Activated T-cell treated with anti-CD3 and anti-CD28 coated beads, Interleukin-2, amount 50 U/mL, for 72 hours (primary cell): ENCODE data around the gene NXPE1. TPM values are rescaled to one million over a fixed set of nuclear protein-coding genes. Genes with fewer than 3 reads are reported as not detected.

Experiments
- ATAC-seq, 2 donors: fragments of 150-1000 bp; cut with Tn5 transposase; replicated peaks in 1 of 2; 2 replicates each; pipeline ENCODE4 v1.10.0; 2021; ENCODE audit warnings: moderate library complexity in 2 of 2, mild to moderate bottlenecking in 1 of 2
- DNase-seq, 2 donors: peaks; one replicate each; pipeline ENCODE4 v3.0.0; 2021 to 2022; ENCODE audit warnings: mixed read lengths in 1 of 2
- H3K27ac Mint-ChIP-seq: one replicate; pipeline ENCODE4 v1.8.0; 2022; ENCODE audit warnings: mild to moderate bottlenecking, moderate library complexity, mixed read lengths
- H3K27me3 Mint-ChIP-seq: one replicate; pipeline ENCODE4 v1.8.0; 2022; ENCODE audit warnings: low read depth, mixed read lengths
- H3K36me3 Mint-ChIP-seq, 2 donors: one replicate each; pipeline ENCODE4 v1.8.0; 2022; ENCODE audit warnings: mixed read lengths in 2 of 2, mild to moderate bottlenecking in 1 of 2; ENCODE audit not compliant: insufficient read depth in 2 of 2
- H3K4me1 Mint-ChIP-seq: one replicate; pipeline ENCODE4 v1.8.0; 2022; ENCODE audit warnings: low read depth, mixed read lengths
- H3K4me3 Mint-ChIP-seq, 2 donors: one replicate each; pipeline ENCODE4 v1.8.0; 2022; ENCODE audit warnings: mild to moderate bottlenecking in 2 of 2, mixed read lengths in 2 of 2, moderate library complexity in 2 of 2
- H3K9me3 Mint-ChIP-seq, 2 donors: one replicate each; pipeline ENCODE4 v1.8.0; 2022; ENCODE audit warnings: mixed read lengths in 2 of 2
- total RNA-seq, 2 donors: library from RNA; stranded (reverse); gene quantifications; one replicate each; pipeline ENCODE4 v1.2.3, GENCODE V29; 2022

The NXPE1 gene
- total RNA-seq, 2 donors from 2014 or later: not detected

GRCh38 chr11:114524122-114524521, 35.6 kb downstream of the NXPE1 start:
- H3K4me3 Mint-ChIP-seq: no peak overlapping the region

GRCh38 chr11:114522818-114523217, 36.9 kb downstream of the NXPE1 start:
- DNase-seq: no peak
- Mint-ChIP-seq H3K4me3 (no peak overlapping the region), H3K9me3 (peaks cover 5 to 8% of the 10 kb centered on the region in 2 donors), H3K27me3 (no peaks in the 10 kb centered on the region), H3K4me1 (no peaks in the 10 kb centered on the region), H3K27ac (no peak overlapping the region), H3K36me3 (peaks cover 0 to 2% of the 10 kb centered on the region in 2 donors)
- ATAC-seq: no peak

More at GRCh38 chr11:114524122-114524521, 35.6 kb downstream of the NXPE1 start:
- H3K36me3 Mint-ChIP-seq: peaks cover 0 to 2% of the 10 kb centered on the region in 2 donors
- H3K9me3 Mint-ChIP-seq: peaks cover 5 to 8% of the 10 kb centered on the region in 2 donors
- H3K27me3 Mint-ChIP-seq: no peaks in the 10 kb centered on the region
- no peaks in the 10 kb centered on the region for H3K4me1 Mint-ChIP-seq
- ATAC-seq: no peak
- no peak for DNase-seq
- H3K27ac Mint-ChIP-seq: no peak overlapping the region

DNA sequence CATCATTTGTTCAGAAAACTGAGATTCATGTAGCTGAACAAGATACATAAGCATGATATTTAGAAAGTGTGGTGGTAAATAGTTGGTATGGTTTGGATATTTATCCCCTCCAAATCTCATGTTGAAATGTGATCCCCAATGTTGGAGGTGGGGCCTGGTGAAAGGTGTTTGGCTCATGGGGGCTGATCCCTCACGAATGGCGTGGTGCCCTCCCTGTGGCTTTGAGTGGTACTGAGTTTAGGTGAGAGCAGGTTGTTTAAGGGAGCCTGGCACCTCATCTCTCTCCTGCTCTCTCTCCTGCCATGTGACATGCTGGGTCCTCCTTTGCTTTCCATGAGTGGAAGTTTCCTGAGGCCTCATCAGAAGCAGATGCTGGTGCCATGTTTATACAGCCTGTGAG, 48.1 kb downstream of the NXPE1 start:
- H3K9me3 Mint-ChIP-seq: peaks cover 0 to 7% of the 10 kb centered on the region in 2 donors
- H3K27ac Mint-ChIP-seq: no peak overlapping the region
- no peak overlapping the region for H3K4me3 Mint-ChIP-seq
- DNase-seq (no peak), ATAC-seq (no peak)
- H3K36me3 Mint-ChIP-seq: no peaks in the 10 kb centered on the region
- no peaks in the 10 kb centered on the region for H3K27me3 Mint-ChIP-seq
- H3K4me1 Mint-ChIP-seq: no peaks in the 10 kb centered on the region

GRCh38 chr11:114511079-114511478, 48.6 kb downstream of the NXPE1 start:
- peaks cover 5% of the 10 kb centered on the region for H3K27me3 Mint-ChIP-seq

DNA sequence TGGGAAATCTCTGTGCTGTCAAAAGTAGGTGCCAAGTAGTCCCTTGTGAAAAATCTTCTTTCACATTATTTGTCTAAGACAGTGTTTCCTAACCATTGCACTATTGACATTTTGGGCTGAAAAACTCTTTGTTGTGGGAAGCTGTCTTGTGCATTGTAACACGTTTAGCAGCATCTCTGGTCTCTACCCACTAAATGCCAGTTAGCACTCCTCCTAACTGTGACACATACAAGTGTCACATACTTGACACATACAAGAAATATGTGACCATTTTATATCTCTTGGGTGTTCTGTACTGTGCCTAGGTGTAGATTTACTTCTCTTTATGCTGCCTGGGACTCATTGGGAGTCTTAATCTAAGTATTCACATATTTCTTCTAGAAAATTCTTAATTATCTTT, 57.8 kb downstream of the NXPE1 start:
- DNase-seq (no peak), ATAC-seq (no peak)
- H3K36me3 Mint-ChIP-seq: peaks cover 0 to 3% of the 10 kb centered on the region in 2 donors
- no peaks in the 10 kb centered on the region for H3K4me1 Mint-ChIP-seq
- no peak overlapping the region for H3K27ac Mint-ChIP-seq
- no peak overlapping the region for H3K4me3 Mint-ChIP-seq
- peaks cover 2 to 6% of the 10 kb centered on the region in 2 donors for H3K9me3 Mint-ChIP-seq
- peaks cover 19% of the 10 kb centered on the region for H3K27me3 Mint-ChIP-seq

More at GRCh38 chr11:114511079-114511478, 48.6 kb downstream of the NXPE1 start:
- Mint-ChIP-seq H3K4me3 (no peak overlapping the region), H3K4me1 (no peaks in the 10 kb centered on the region), H3K9me3 (peaks cover 2 to 8% of the 10 kb centered on the region in 2 donors), H3K27ac (no peak overlapping the region), H3K36me3 (no peaks in the 10 kb centered on the region)
- DNase-seq: no peak
- ATAC-seq: no peak

DNA sequence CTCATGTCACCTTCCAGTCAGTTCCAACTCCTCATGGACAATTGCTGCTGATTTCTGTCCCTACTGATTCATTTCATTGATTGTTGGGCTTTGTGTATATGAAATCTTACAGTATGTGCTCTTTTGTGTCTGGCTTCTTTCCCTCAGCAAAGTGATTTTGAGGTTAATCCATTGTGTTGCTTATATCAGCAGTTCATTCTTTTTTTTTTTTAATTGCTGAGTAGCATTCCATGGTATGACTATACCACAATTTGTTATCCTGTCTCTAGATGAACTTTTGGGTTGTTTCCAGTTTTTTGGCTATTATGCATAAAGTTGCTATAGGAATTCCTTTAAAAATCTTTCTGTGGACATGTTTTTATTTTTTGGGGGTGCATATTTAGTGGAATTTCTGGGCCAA, 59.9 kb downstream of the NXPE1 start:
- Mint-ChIP-seq H3K4me1 (no peaks in the 10 kb centered on the region), H3K27me3 (peaks cover 2% of the 10 kb centered on the region), H3K27ac (no peak overlapping the region), H3K9me3 (no peaks in the 10 kb centered on the region), H3K36me3 (no peaks in the 10 kb centered on the region), H3K4me3 (no peak overlapping the region)
- ATAC-seq (no peak), DNase-seq (no peak)

- H3K4me3 Mint-ChIP-seq: no peak overlapping the region
- peaks cover 0 to 4% of the 10 kb centered on the region in 2 donors for H3K9me3 Mint-ChIP-seq
Measured at GRCh38 chr11:114496915-114497314, 62.8 kb downstream of the NXPE1 start.

GRCh38 chr11:114483929-114484328, 75.8 kb downstream of the NXPE1 start:
- ATAC-seq (no peak), DNase-seq (no peak)
- Mint-ChIP-seq H3K36me3 (no peaks in the 10 kb centered on the region), H3K27ac (no peak overlapping the region), H3K27me3 (no peaks in the 10 kb centered on the region), H3K9me3 (peaks cover 0 to 3% of the 10 kb centered on the region in 2 donors), H3K4me3 (no peak overlapping the region), H3K4me1 (no peaks in the 10 kb centered on the region)

More at GRCh38 chr11:114496915-114497314, 62.8 kb downstream of the NXPE1 start:
- H3K27ac Mint-ChIP-seq: no peak overlapping the region
- ATAC-seq (no peak), DNase-seq (no peak)
- no peaks in the 10 kb centered on the region for H3K36me3 Mint-ChIP-seq
- no peaks in the 10 kb centered on the region for H3K4me1 Mint-ChIP-seq
- no peaks in the 10 kb centered on the region for H3K27me3 Mint-ChIP-seq

DNA sequence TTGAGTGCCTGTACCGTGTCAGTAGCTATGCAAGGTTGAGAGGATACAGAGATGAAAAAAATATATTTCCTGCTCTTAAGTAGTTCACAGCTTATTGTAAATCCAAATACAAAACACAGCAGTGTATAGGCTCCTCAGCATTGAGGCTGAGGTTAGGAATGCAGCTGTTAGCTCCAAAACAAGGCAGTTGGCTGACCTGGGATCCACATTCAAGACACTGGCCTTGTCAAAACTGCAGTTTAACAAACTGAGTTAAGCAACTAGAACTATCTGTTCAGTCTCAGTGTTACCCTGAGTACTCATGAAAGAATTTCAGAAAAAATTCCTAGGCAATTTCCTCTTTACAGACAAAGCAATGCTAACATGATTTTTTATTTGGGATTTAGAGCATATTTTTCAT, 77.6 kb downstream of the NXPE1 start:
- H3K27ac Mint-ChIP-seq: no peak overlapping the region
- H3K4me1 Mint-ChIP-seq: no peaks in the 10 kb centered on the region
- H3K4me3 Mint-ChIP-seq: no peak overlapping the region
- DNase-seq (no peak), ATAC-seq (no peak)
- H3K27me3 Mint-ChIP-seq: no peaks in the 10 kb centered on the region
- H3K9me3 Mint-ChIP-seq: peaks cover 0 to 3% of the 10 kb centered on the region in 2 donors
- H3K36me3 Mint-ChIP-seq: no peaks in the 10 kb centered on the region

GRCh38 chr11:114479331-114479730, 80.3 kb downstream of the NXPE1 start:
- ATAC-seq (no peak), DNase-seq (no peak)

GRCh38 chr11:114478768-114479167, 80.9 kb downstream of the NXPE1 start:
- ATAC-seq: no peak
- Mint-ChIP-seq H3K4me3 (no peak overlapping the region), H3K4me1 (no peaks in the 10 kb centered on the region), H3K36me3 (peaks cover 0 to 6% of the 10 kb centered on the region in 2 donors), H3K27ac (no peak overlapping the region), H3K27me3 (peaks cover 7% of the 10 kb centered on the region), H3K9me3 (peaks cover 0 to 7% of the 10 kb centered on the region in 2 donors)
- no peak for DNase-seq

More at GRCh38 chr11:114479331-114479730, 80.3 kb downstream of the NXPE1 start:
- H3K9me3 Mint-ChIP-seq: peaks cover 0 to 7% of the 10 kb centered on the region in 2 donors
- H3K27ac Mint-ChIP-seq: no peak overlapping the region
- no peak overlapping the region for H3K4me3 Mint-ChIP-seq
- H3K27me3 Mint-ChIP-seq: peaks cover 7% of the 10 kb centered on the region
- peaks cover 0 to 5% of the 10 kb centered on the region in 2 donors for H3K36me3 Mint-ChIP-seq
- H3K4me1 Mint-ChIP-seq: no peaks in the 10 kb centered on the region

GRCh38 chr11:114478001-114478410, 81.7 kb downstream of the NXPE1 start:
- Mint-ChIP-seq H3K27ac (no peak overlapping the region), H3K27me3 (peaks cover 7% of the 10 kb centered on the region), H3K9me3 (peaks cover 0 to 7% of the 10 kb centered on the region in 2 donors), H3K36me3 (peaks cover 0 to 6% of the 10 kb centered on the region in 2 donors), H3K4me3 (no peak overlapping the region), H3K4me1 (no peaks in the 10 kb centered on the region)
- ATAC-seq (no peak), DNase-seq (no peak)

DNA sequence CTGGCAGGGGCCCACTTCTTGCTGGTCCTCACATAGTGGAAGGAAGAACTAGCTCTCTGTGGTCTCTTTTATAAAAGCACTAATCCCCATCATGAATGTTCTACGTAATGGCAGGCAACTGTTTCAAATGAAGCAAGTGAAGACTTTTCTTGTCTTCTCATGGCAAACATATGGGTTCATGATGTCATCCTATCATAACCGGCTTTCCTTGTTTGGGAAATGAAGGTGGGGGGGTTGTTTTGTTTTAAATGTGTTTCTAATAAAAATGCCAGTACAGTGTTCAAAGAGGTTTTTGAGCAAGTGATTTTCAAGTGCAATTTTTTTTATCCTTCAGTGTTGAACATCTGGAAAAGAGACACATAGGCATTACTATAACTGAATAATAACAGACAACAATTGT, 87.0 kb downstream of the NXPE1 start:
- Mint-ChIP-seq H3K4me3 (no peak overlapping the region), H3K4me1 (no peaks in the 10 kb centered on the region), H3K9me3 (peaks cover 1 to 4% of the 10 kb centered on the region in 2 donors), H3K36me3 (peaks cover 0 to 6% of the 10 kb centered on the region in 2 donors), H3K27me3 (peaks cover 7% of the 10 kb centered on the region), H3K27ac (no peak overlapping the region)
- no peak for ATAC-seq
- no peak for DNase-seq
